MM.1S (cell line): ENCODE measurements around the gene CHPF.

ENCODE experiments used
- DNase-seq: peaks from one replicate; pipeline ENCODE4 v3.0.0-alpha.2; 2015
- H2AFZ ChIP-seq: fragments of 300-600 bp; sonication (generic); 2 replicates; pipeline ENCODE4 v1.6.0; 2016; ENCODE audit warnings: antibody characterized with exemption, low read length
- H3F3A ChIP-seq: fragments of 300-600 bp; sonication (generic); 2 replicates; pipeline ENCODE4 v1.6.1; 2016; ENCODE audit warnings: mild to moderate bottlenecking, antibody characterized with exemption, low read length, moderate library complexity, mixed read lengths; ENCODE audit not compliant: insufficient read depth
- H3K27ac ChIP-seq: fragments of 300-600 bp; sonication (generic); 2 replicates; pipeline ENCODE4 v1.5.1; 2016; ENCODE audit warnings: mild to moderate bottlenecking, low read length
- H3K27me3 ChIP-seq: fragments of 300-600 bp; sonication (generic); replicated peaks from 2 replicates; pipeline ENCODE4 v1.6.0; 2016; ENCODE audit warnings: low read length; ENCODE audit not compliant: insufficient read depth
- H3K36me3 ChIP-seq: fragments of 300-600 bp; sonication (generic); replicated peaks from 2 replicates; pipeline ENCODE4 v1.6.1; 2016; ENCODE audit warnings: mild to moderate bottlenecking, low read length, mixed read lengths; ENCODE audit not compliant: insufficient read depth
- H3K4me1 ChIP-seq: fragments of 300-600 bp; sonication (generic); 2 replicates; pipeline ENCODE4 v1.6.1; 2016; ENCODE audit warnings: low read length, mixed read lengths
- H3K4me2 ChIP-seq: fragments of 300-600 bp; sonication (generic); 2 replicates; pipeline ENCODE4 v1.6.0; 2016; ENCODE audit warnings: low read depth, low read length
- H3K4me3 ChIP-seq: fragments of 300-600 bp; sonication (generic); 2 replicates; pipeline ENCODE4 v1.5.1; 2016; ENCODE audit warnings: low read length, mixed read lengths
- H3K79me2 ChIP-seq: fragments of 300-600 bp; sonication (generic); 2 replicates; pipeline ENCODE4 v1.6.1; 2016; ENCODE audit warnings: mixed run types, low read length, mixed read lengths
- H3K9ac ChIP-seq: fragments of 300-600 bp; sonication (generic); 2 replicates; pipeline ENCODE4 v1.6.1; 2016; ENCODE audit warnings: low read length, mixed read lengths
- H3K9me2 ChIP-seq: fragments of 300-600 bp; sonication (generic); replicated peaks from 2 replicates; pipeline ENCODE4 v1.6.1; 2016; ENCODE audit warnings: mild to moderate bottlenecking, low read length, mixed read lengths; ENCODE audit not compliant: insufficient read depth
- H3K9me3 ChIP-seq: fragments of 300-600 bp; sonication (generic); replicated peaks from 2 replicates; pipeline ENCODE4 v1.6.1; 2016; ENCODE audit warnings: mild to moderate bottlenecking, low read length, mixed read lengths; ENCODE audit not compliant: insufficient read depth
- H4K20me1 ChIP-seq: fragments of 300-600 bp; sonication (generic); 2 replicates; pipeline ENCODE4 v1.6.1; 2016; ENCODE audit warnings: mild to moderate bottlenecking, low read length, moderate library complexity, mixed read lengths; ENCODE audit not compliant: insufficient read depth
- CTCF ChIP-seq: fragments of 300-600 bp; sonication (generic); IDR thresholded peaks from 2 replicates; pipeline ENCODE4 v1.5.1; 2016; ENCODE audit warnings: antibody characterized with exemption, low read length, mixed read lengths
- EZH2 ChIP-seq: fragments of 300-600 bp; sonication (generic); optimal IDR thresholded peaks from 2 replicates; pipeline ENCODE3; 2017; ENCODE audit warnings: low read depth, mild to moderate bottlenecking, antibody characterized with exemption, low read length, mixed read lengths
- EZH2phosphoT487 ChIP-seq: fragments of 300-600 bp; sonication (generic); IDR thresholded peaks from 2 replicates; pipeline ENCODE4 v1.6.1; 2018; ENCODE audit warnings: antibody characterized with exemption, low read length

CHPF gene

DNA sequence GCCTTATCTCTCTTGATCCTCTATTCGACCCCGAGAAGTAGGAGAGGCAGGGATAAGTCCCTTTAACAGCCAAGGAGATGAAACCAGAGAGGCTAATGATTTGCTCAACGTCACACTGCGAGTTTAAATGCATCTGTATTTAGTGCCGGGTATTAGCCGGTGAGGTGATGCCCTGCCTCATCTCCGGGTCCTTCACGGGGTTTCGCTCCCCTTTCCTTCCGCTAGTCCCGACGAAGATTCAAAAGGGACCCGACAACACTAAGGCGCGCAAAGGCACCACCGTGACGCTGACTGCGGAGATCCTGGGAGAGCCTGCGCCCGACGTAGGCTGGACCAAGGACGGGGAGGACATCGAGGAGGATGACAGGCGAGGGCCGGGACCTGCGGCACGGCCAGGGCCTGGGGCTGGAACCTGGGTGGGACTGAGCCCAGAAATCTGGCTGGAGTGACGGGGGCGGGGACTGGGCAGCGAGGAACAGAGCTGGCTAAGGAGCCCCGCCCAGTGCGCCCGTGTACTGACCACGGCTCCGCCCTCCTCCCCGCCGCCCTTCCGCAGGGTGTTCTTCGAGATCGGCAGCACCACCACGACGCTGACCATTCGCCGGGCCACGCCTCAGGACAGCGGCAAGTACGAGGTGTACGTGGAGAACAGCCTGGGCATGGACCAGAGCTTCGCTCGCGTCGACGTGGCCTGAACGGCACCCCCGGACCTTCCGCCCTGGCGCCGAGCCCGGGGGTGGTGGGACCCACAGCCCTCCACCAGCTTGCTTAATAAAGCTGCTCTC lies 45.9 kb downstream of the CHPF start:
- Histone ChIP-seq H3F3A (no peaks in the 10 kb centered on the region), H4K20me1 (no peaks in the 10 kb centered on the region), H2AFZ (peak overlapping the region; percentile 98), H3K4me2 (peak overlapping the region; percentile 95), H3K4me1 (peaks cover 11% of the 10 kb centered on the region), H3K4me3 (peak overlapping the region; percentile 88), H3K9me3 (no peaks in the 10 kb centered on the region), H3K9me2 (no peaks in the 10 kb centered on the region), H3K27me3 (peaks cover 48% of the 10 kb centered on the region), H3K36me3 (no peaks in the 10 kb centered on the region), H3K27ac (no peak overlapping the region; the same call in 1 of the 2 replicates), H3K79me2 (peaks cover 13% of the 10 kb centered on the region), H3K9ac (peak overlapping the region; percentile 91; the same call in 1 of the 2 replicates)
- DNase-seq: no peak
- TF ChIP-seq EZH2phosphoT487 (no peak), CTCF (no peak), EZH2 (no peak)

GRCh38 chr2:219496825-219497494 lies 46.6 kb downstream of the CHPF start:
- no peak overlapping the region for H3K4me3 ChIP-seq
- H3K9ac ChIP-seq: no peak overlapping the region
- H3K27me3 ChIP-seq: peaks cover 55% of the 10 kb centered on the region
- H3K36me3 ChIP-seq: no peaks in the 10 kb centered on the region
- TF ChIP-seq CTCF: no peak
- TF ChIP-seq EZH2: no peak
- TF ChIP-seq EZH2phosphoT487: no peak
- no peak overlapping the region for H2AFZ ChIP-seq
- peaks cover 11% of the 10 kb centered on the region for H3K4me1 ChIP-seq
- no peaks in the 10 kb centered on the region for H3F3A ChIP-seq
- H3K27ac ChIP-seq: no peak overlapping the region
- H3K9me2 ChIP-seq: no peaks in the 10 kb centered on the region
- H4K20me1 ChIP-seq: no peaks in the 10 kb centered on the region
- no peak overlapping the region for H3K4me2 ChIP-seq
- H3K9me3 ChIP-seq: no peaks in the 10 kb centered on the region
- no peak for DNase-seq
- peaks cover 13% of the 10 kb centered on the region for H3K79me2 ChIP-seq

GRCh38 chr2:219496247-219496824 lies 47.3 kb downstream of the CHPF start:
- peaks cover 61% of the 10 kb centered on the region for H3K27me3 ChIP-seq
- H3K79me2 ChIP-seq: peaks cover 13% of the 10 kb centered on the region
- H3K9me3 ChIP-seq: no peaks in the 10 kb centered on the region
- no peak overlapping the region for H3K4me3 ChIP-seq
- no peaks in the 10 kb centered on the region for H3K36me3 ChIP-seq
- H3K9me2 ChIP-seq: no peaks in the 10 kb centered on the region
- no peak for DNase-seq
- no peaks in the 10 kb centered on the region for H3F3A ChIP-seq
- no peak overlapping the region for H3K9ac ChIP-seq
- no peaks in the 10 kb centered on the region for H4K20me1 ChIP-seq
- peaks cover 11% of the 10 kb centered on the region for H3K4me1 ChIP-seq
- no peak overlapping the region for H2AFZ ChIP-seq
- no peak overlapping the region for H3K4me2 ChIP-seq
- H3K27ac ChIP-seq: no peak overlapping the region
- TF ChIP-seq EZH2phosphoT487: no peak
- TF ChIP-seq EZH2: no peak
- TF ChIP-seq CTCF: no peak
